ENCODE results near the gene UBXN7. TPM values are rescaled to one million over a fixed set of nuclear protein-coding genes. Genes with fewer than 3 reads are reported as not detected.

The UBXN7 gene
- total and polyA plus RNA-seq, 3 donors from 2014 or later = 40.2 to 49.1 (median 40.4) TPM

- Histone ChIP-seq H3K27me3 (no peaks in the 10 kb centered on the region), H3K4me3 (no peak overlapping the region), H3K36me3 (ENCODE audit: low read depth, missing control alignments) (no peaks in the 10 kb centered on the region), H3K4me1 (no peaks in the 10 kb centered on the region), H3K27ac (no peak overlapping the region), H3K9me3 (no peaks in the 10 kb centered on the region)
- intact Hi-C loops (cut with DNase I; ENCODE audit: low total_unique reads) = no loop called here
- no peak for DNase-seq
- WGBS, 2 donors = 49% methylated on average over 8 of the region's 8 CpGs
- TF ChIP-seq POLR2A (IDR thresholded peaks at IDR 0.05) (no peak), CTCF (IDR thresholded peaks at IDR 0.05) (no peak)
Observed at GRCh38 chr3:196406811-196407470, 25.3 kb downstream of the UBXN7 start.

- no peak for DNase-seq
- H3K4me1 ChIP-seq = no peaks in the 10 kb centered on the region
- H3K27me3 ChIP-seq = no peaks in the 10 kb centered on the region
- H3K27ac ChIP-seq = no peak overlapping the region
- intact Hi-C loops (cut with DNase I; ENCODE audit: low total_unique reads) = no loop called here
- H3K9me3 ChIP-seq = no peaks in the 10 kb centered on the region
- no peak overlapping the region for H3K4me3 ChIP-seq
- H3K36me3 ChIP-seq (ENCODE audit: low read depth, missing control alignments) = no peaks in the 10 kb centered on the region
- TF ChIP-seq POLR2A (IDR thresholded peaks at IDR 0.05) (no peak), CTCF (IDR thresholded peaks at IDR 0.05) (no peak)
- WGBS, 2 donors = 62 to 73% methylated on average over 6 of the region's 6 CpGs
Observed at GRCh38 chr3:196400331-196400730, 31.9 kb downstream of the UBXN7 start.

GRCh38 chr3:196399485-196399945 lies 32.7 kb downstream of the UBXN7 start:
- intact Hi-C loops (cut with DNase I; ENCODE audit: low total_unique reads) = no loop called here
- no peak for DNase-seq
- H3K4me1 ChIP-seq = no peaks in the 10 kb centered on the region
- TF ChIP-seq CTCF (IDR thresholded peaks at IDR 0.05) = no peak
- TF ChIP-seq POLR2A (IDR thresholded peaks at IDR 0.05) = no peak
- WGBS, 2 donors = 44 to 51% methylated on average over 3 of the region's 3 CpGs
- H3K27me3 ChIP-seq = no peaks in the 10 kb centered on the region
- H3K36me3 ChIP-seq (ENCODE audit: low read depth, missing control alignments) = no peaks in the 10 kb centered on the region
- no peak overlapping the region for H3K4me3 ChIP-seq
- no peak overlapping the region for H3K27ac ChIP-seq
- no peaks in the 10 kb centered on the region for H3K9me3 ChIP-seq

GRCh38 chr3:196398782-196399181 lies 33.4 kb downstream of the UBXN7 start:
- no peak for TF ChIP-seq POLR2A (IDR thresholded peaks at IDR 0.05)
- TF ChIP-seq CTCF (IDR thresholded peaks at IDR 0.05) = no peak
- DNase-seq = no peak
- Histone ChIP-seq H3K4me3 (no peak overlapping the region), H3K27me3 (no peaks in the 10 kb centered on the region), H3K4me1 (no peaks in the 10 kb centered on the region), H3K36me3 (ENCODE audit: low read depth, missing control alignments) (no peaks in the 10 kb centered on the region), H3K9me3 (no peaks in the 10 kb centered on the region), H3K27ac (no peak overlapping the region)
- intact Hi-C loops (cut with DNase I; ENCODE audit: low total_unique reads) = no loop called here
- 95 to 96% methylated on average over 7 of the region's 7 CpGs for WGBS, 2 donors

- Histone ChIP-seq H3K27me3 (no peaks in the 10 kb centered on the region), H3K36me3 (ENCODE audit: low read depth, missing control alignments) (no peaks in the 10 kb centered on the region), H3K4me3 (no peak overlapping the region), H3K9me3 (no peaks in the 10 kb centered on the region), H3K27ac (no peak overlapping the region), H3K4me1 (no peaks in the 10 kb centered on the region)
- intact Hi-C loops (cut with DNase I; ENCODE audit: low total_unique reads) = no loop called here
- TF ChIP-seq CTCF (IDR thresholded peaks at IDR 0.05) = no peak
- no peak for TF ChIP-seq POLR2A (IDR thresholded peaks at IDR 0.05)
- 62 to 71% methylated on average over 3 of the region's 3 CpGs for WGBS, 2 donors
- no peak for DNase-seq
Observed at GRCh38 chr3:196397941-196398340, 34.3 kb downstream of the UBXN7 start.
